ENCODE results near the gene PLXNA2. TPM values are rescaled to one million over a fixed set of nuclear protein-coding genes. Genes with fewer than 3 reads are reported as not detected.

PLXNA2 gene
- polyA plus RNA-seq, 6 donors from 2014 or later = 0.35 to 1.6 (median 0.60) TPM; not detected in 1

- no peak for ATAC-seq (ENCODE audit: low read depth in 2 of 2)
- Mint-ChIP-seq H3K9me3 (no peaks in the 10 kb centered on the region), H3K27me3 (no peaks in the 10 kb centered on the region), H3K36me3 (no peaks in the 10 kb centered on the region), H3K4me1 (peaks cover 3 to 6% (median 5%) of the 10 kb centered on the region in 3 donors), H3K4me3 (no peak overlapping the region), H3K27ac (no peak overlapping the region)
- DNase-seq = no peak
These were observed 177.6 kb downstream of the PLXNA2 start for GRCh38 chr1:208066583-208066982.

- DNase-seq (no peak), ATAC-seq (ENCODE audit: low read depth in 2 of 2) (no peak)
- H3K36me3 Mint-ChIP-seq = no peaks in the 10 kb centered on the region
- H3K27ac Mint-ChIP-seq = peak overlapping the region in 1 of 6 donors; percentile 44
- H3K27me3 Mint-ChIP-seq = peaks cover 0 to 4% (median 0%) of the 10 kb centered on the region in 3 donors
- H3K4me3 Mint-ChIP-seq = no peak overlapping the region
- H3K9me3 Mint-ChIP-seq = no peaks in the 10 kb centered on the region
- peaks cover 3 to 6% (median 5%) of the 10 kb centered on the region in 3 donors for H3K4me1 Mint-ChIP-seq
These were observed 178.3 kb downstream of the PLXNA2 start for GRCh38 chr1:208065862-208066261.

GRCh38 chr1:208061632-208062031, 182.6 kb downstream of the PLXNA2 start:
- H3K9me3 Mint-ChIP-seq = no peaks in the 10 kb centered on the region
- no peak overlapping the region for H3K27ac Mint-ChIP-seq
- ATAC-seq (ENCODE audit: low read depth in 2 of 2) (no peak), DNase-seq (no peak)
- no peak overlapping the region for H3K4me3 Mint-ChIP-seq
- H3K27me3 Mint-ChIP-seq = peaks cover 0 to 6% (median 4%) of the 10 kb centered on the region in 3 donors
- peaks cover 3 to 6% (median 5%) of the 10 kb centered on the region in 3 donors for H3K4me1 Mint-ChIP-seq
- H3K36me3 Mint-ChIP-seq = no peaks in the 10 kb centered on the region

- no peaks in the 10 kb centered on the region for H3K9me3 Mint-ChIP-seq
- no peaks in the 10 kb centered on the region for H3K36me3 Mint-ChIP-seq
- ATAC-seq (ENCODE audit: low read depth in 2 of 2) (no peak), DNase-seq (no peak)
- H3K27me3 Mint-ChIP-seq = peaks cover 0 to 10% (median 4%) of the 10 kb centered on the region in 3 donors
- peaks cover 3 to 6% (median 5%) of the 10 kb centered on the region in 3 donors for H3K4me1 Mint-ChIP-seq
- H3K4me3 Mint-ChIP-seq = no peak overlapping the region
- H3K27ac Mint-ChIP-seq = no peak overlapping the region
These were observed 183.1 kb downstream of the PLXNA2 start for GRCh38 chr1:208061118-208061517.

GRCh38 chr1:208060215-208060869, 183.8 kb downstream of the PLXNA2 start:
- no peaks in the 10 kb centered on the region for H3K4me1 Mint-ChIP-seq
- no peaks in the 10 kb centered on the region for H3K36me3 Mint-ChIP-seq
- ATAC-seq (ENCODE audit: low read depth in 2 of 2) = no peak
- H3K27ac Mint-ChIP-seq = no peak overlapping the region
- peaks cover 0 to 14% (median 4%) of the 10 kb centered on the region in 3 donors for H3K27me3 Mint-ChIP-seq
- DNase-seq = no peak
- no peak overlapping the region for H3K4me3 Mint-ChIP-seq
- H3K9me3 Mint-ChIP-seq = no peaks in the 10 kb centered on the region

- ATAC-seq (ENCODE audit: low read depth in 2 of 2) (no peak), DNase-seq (no peak)
- Mint-ChIP-seq H3K4me3 (no peak overlapping the region), H3K36me3 (no peaks in the 10 kb centered on the region), H3K27ac (no peak overlapping the region), H3K27me3 (peaks cover 0 to 14% (median 4%) of the 10 kb centered on the region in 3 donors), H3K9me3 (no peaks in the 10 kb centered on the region), H3K4me1 (no peaks in the 10 kb centered on the region)
These were observed 184.7 kb downstream of the PLXNA2 start for GRCh38 chr1:208059409-208060001.

- no peaks in the 10 kb centered on the region for H3K9me3 Mint-ChIP-seq
- no peak overlapping the region for H3K4me3 Mint-ChIP-seq
- peaks cover 0 to 14% (median 4%) of the 10 kb centered on the region in 3 donors for H3K27me3 Mint-ChIP-seq
- H3K27ac Mint-ChIP-seq = no peak overlapping the region
- DNase-seq (no peak), ATAC-seq (ENCODE audit: low read depth in 2 of 2) (no peak)
- H3K36me3 Mint-ChIP-seq = no peaks in the 10 kb centered on the region
- H3K4me1 Mint-ChIP-seq = no peaks in the 10 kb centered on the region
These were observed 185.4 kb downstream of the PLXNA2 start for GRCh38 chr1:208058756-208059155.

GRCh38 chr1:208058267-208058666, 185.9 kb downstream of the PLXNA2 start:
- H3K27ac Mint-ChIP-seq = no peak overlapping the region
- ATAC-seq (ENCODE audit: low read depth in 2 of 2) (no peak), DNase-seq (no peak)
- no peak overlapping the region for H3K4me3 Mint-ChIP-seq
- no peaks in the 10 kb centered on the region for H3K36me3 Mint-ChIP-seq
- H3K4me1 Mint-ChIP-seq = no peaks in the 10 kb centered on the region
- peaks cover 0 to 14% (median 4%) of the 10 kb centered on the region in 3 donors for H3K27me3 Mint-ChIP-seq
- H3K9me3 Mint-ChIP-seq = no peaks in the 10 kb centered on the region

GRCh38 chr1:208057056-208057455, 187.1 kb downstream of the PLXNA2 start:
- H3K4me3 Mint-ChIP-seq = no peak overlapping the region
- peaks cover 0 to 14% (median 4%) of the 10 kb centered on the region in 3 donors for H3K27me3 Mint-ChIP-seq
- ATAC-seq (ENCODE audit: low read depth in 2 of 2) (no peak), DNase-seq (no peak)
- H3K4me1 Mint-ChIP-seq = no peaks in the 10 kb centered on the region
- H3K27ac Mint-ChIP-seq = no peak overlapping the region
- H3K36me3 Mint-ChIP-seq = no peaks in the 10 kb centered on the region
- H3K9me3 Mint-ChIP-seq = no peaks in the 10 kb centered on the region

GRCh38 chr1:208055535-208055934, 188.6 kb downstream of the PLXNA2 start:
- DNase-seq = no peak
- Mint-ChIP-seq H3K4me1 (no peaks in the 10 kb centered on the region), H3K27me3 (peaks cover 0 to 21% (median 0%) of the 10 kb centered on the region in 3 donors), H3K36me3 (no peaks in the 10 kb centered on the region), H3K4me3 (no peak overlapping the region), H3K9me3 (no peaks in the 10 kb centered on the region), H3K27ac (peak overlapping the region in 1 of 6 donors; percentile 16)
- ATAC-seq (ENCODE audit: low read depth in 2 of 2) = no peak

GRCh38 chr1:208054911-208055379, 189.2 kb downstream of the PLXNA2 start:
- H3K4me1 Mint-ChIP-seq = no peaks in the 10 kb centered on the region
- H3K36me3 Mint-ChIP-seq = no peaks in the 10 kb centered on the region
- no peak for ATAC-seq (ENCODE audit: low read depth in 2 of 2)
- H3K4me3 Mint-ChIP-seq = no peak overlapping the region
- peaks cover 0 to 21% (median 0%) of the 10 kb centered on the region in 3 donors for H3K27me3 Mint-ChIP-seq
- H3K27ac Mint-ChIP-seq = peak overlapping the region in 2 of 6 donors; percentile 16 to 61
- H3K9me3 Mint-ChIP-seq = no peaks in the 10 kb centered on the region
- no peak for DNase-seq

- DNase-seq = no peak
- H3K9me3 Mint-ChIP-seq = no peaks in the 10 kb centered on the region
- no peak overlapping the region for H3K4me3 Mint-ChIP-seq
- H3K27me3 Mint-ChIP-seq = peaks cover 0 to 19% (median 0%) of the 10 kb centered on the region in 3 donors
- no peaks in the 10 kb centered on the region for H3K36me3 Mint-ChIP-seq
- no peak for ATAC-seq (ENCODE audit: low read depth in 2 of 2)
- H3K27ac Mint-ChIP-seq = no peak overlapping the region
- no peaks in the 10 kb centered on the region for H3K4me1 Mint-ChIP-seq
These were observed 189.7 kb downstream of the PLXNA2 start for GRCh38 chr1:208054485-208054884.

- DNase-seq (no peak), ATAC-seq (ENCODE audit: low read depth in 2 of 2) (no peak)
- H3K27me3 Mint-ChIP-seq = peaks cover 0 to 15% (median 0%) of the 10 kb centered on the region in 3 donors
- no peaks in the 10 kb centered on the region for H3K9me3 Mint-ChIP-seq
- no peaks in the 10 kb centered on the region for H3K4me1 Mint-ChIP-seq
- H3K27ac Mint-ChIP-seq = no peak overlapping the region
- no peaks in the 10 kb centered on the region for H3K36me3 Mint-ChIP-seq
- no peak overlapping the region for H3K4me3 Mint-ChIP-seq
These were observed 190.5 kb downstream of the PLXNA2 start for GRCh38 chr1:208053661-208054060.

GRCh38 chr1:208052926-208053407, 191.2 kb downstream of the PLXNA2 start:
- H3K36me3 Mint-ChIP-seq = no peaks in the 10 kb centered on the region
- no peak overlapping the region for H3K4me3 Mint-ChIP-seq
- no peaks in the 10 kb centered on the region for H3K4me1 Mint-ChIP-seq
- ATAC-seq (ENCODE audit: low read depth in 2 of 2) (no peak), DNase-seq (no peak)
- no peak overlapping the region for H3K27ac Mint-ChIP-seq
- H3K27me3 Mint-ChIP-seq = peaks cover 0 to 15% (median 0%) of the 10 kb centered on the region in 3 donors
- H3K9me3 Mint-ChIP-seq = no peaks in the 10 kb centered on the region
